NB4 (cell line): ENCODE data around the gene B4GALT5.
"Not testable (repeated sequence)": the region's sequence is repeated elsewhere in the genome, so short reads cannot be mapped to it uniquely, and the experiment has no call there.

Source experiments
- DNase-seq: peaks from one replicate; pipeline ENCODE4 v3.0.0; 2010; ENCODE audit warnings: low read depth
- H3K4me3 ChIP-seq: one replicate; pipeline ENCODE4 v1.5.1; 2011; ENCODE audit warnings: mild to moderate bottlenecking, low read depth, low read length, moderate library complexity
- MAX ChIP-seq: IDR thresholded peaks from 2 replicates; pipeline ENCODE4 v1.6.1; 2011; ENCODE audit warnings: low read depth, low read length
- MYC ChIP-seq: IDR thresholded peaks from 2 replicates; pipeline ENCODE4 v1.6.1; 2011; ENCODE audit warnings: low read depth, low read length
- POLR2A ChIP-seq: IDR thresholded peaks from 2 replicates; pipeline ENCODE4 v1.6.1; 2011; ENCODE audit warnings: mild to moderate bottlenecking; ENCODE audit not compliant: insufficient read length; ENCODE audit errors: extremely low read depth
- TF ChIP-seq, protein P1 (sequence below): IDR thresholded peaks from one replicate; pipeline ENCODE4 v1.5.1; 2012; ENCODE audit warnings: low read depth, low read length

Gene B4GALT5

GRCh38 chr20:49630396-49630951 lies 83.2 kb downstream of the B4GALT5 start:
- DNase-seq = no peak
- TF ChIP-seq POLR2A (no peak), MYC (no peak), MAX (no peak)
- TF ChIP-seq, protein P1, sequence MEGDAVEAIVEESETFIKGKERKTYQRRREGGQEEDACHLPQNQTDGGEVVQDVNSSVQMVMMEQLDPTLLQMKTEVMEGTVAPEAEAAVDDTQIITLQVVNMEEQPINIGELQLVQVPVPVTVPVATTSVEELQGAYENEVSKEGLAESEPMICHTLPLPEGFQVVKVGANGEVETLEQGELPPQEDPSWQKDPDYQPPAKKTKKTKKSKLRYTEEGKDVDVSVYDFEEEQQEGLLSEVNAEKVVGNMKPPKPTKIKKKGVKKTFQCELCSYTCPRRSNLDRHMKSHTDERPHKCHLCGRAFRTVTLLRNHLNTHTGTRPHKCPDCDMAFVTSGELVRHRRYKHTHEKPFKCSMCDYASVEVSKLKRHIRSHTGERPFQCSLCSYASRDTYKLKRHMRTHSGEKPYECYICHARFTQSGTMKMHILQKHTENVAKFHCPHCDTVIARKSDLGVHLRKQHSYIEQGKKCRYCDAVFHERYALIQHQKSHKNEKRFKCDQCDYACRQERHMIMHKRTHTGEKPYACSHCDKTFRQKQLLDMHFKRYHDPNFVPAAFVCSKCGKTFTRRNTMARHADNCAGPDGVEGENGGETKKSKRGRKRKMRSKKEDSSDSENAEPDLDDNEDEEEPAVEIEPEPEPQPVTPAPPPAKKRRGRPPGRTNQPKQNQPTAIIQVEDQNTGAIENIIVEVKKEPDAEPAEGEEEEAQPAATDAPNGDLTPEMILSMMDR = no peak
- no peak overlapping the region for H3K4me3 ChIP-seq

- DNase-seq = no peak
- no peak for TF ChIP-seq POLR2A
- H3K4me3 ChIP-seq = no peak overlapping the region
Observed at GRCh38 chr20:49629606-49630005, 84.1 kb downstream of the B4GALT5 start.

GRCh38 chr20:49628280-49628679 lies 85.4 kb downstream of the B4GALT5 start:
- H3K4me3 ChIP-seq, DNase-seq: not testable (repeated sequence)

GRCh38 chr20:49627329-49627761 lies 86.3 kb downstream of the B4GALT5 start:
- no peak overlapping the region for H3K4me3 ChIP-seq
- no peak for DNase-seq
- TF ChIP-seq POLR2A = no peak
- no peak for TF ChIP-seq MAX
- TF ChIP-seq, protein P1 = no peak
- TF ChIP-seq MYC = no peak

GRCh38 chr20:49624988-49625387 lies 88.7 kb downstream of the B4GALT5 start:
- DNase-seq, H3K4me3 ChIP-seq: not testable (repeated sequence)

DNA sequence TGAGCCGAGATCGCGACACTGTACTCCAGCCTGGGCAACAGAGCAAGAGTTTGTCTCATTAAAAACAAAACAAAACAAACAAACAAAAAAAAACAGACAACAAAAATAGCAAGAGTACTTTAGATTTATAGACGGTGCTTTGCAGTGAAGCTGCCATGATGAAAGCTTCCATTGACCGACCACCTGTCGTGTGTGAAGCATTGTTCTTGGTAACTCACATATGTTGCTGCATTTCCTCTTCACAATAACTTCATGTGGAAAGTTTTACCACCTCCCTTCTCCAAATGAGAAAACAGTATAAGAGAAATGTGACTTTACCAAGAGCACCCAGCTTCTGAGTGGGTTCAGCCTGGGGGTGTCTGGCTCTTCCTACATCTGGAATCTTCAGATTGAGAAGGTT lies 89.4 kb downstream of the B4GALT5 start:
- TF ChIP-seq POLR2A = no peak
- TF ChIP-seq, protein P1 = no peak
- no peak for TF ChIP-seq MYC
- no peak for TF ChIP-seq MAX
- no peak for DNase-seq
- H3K4me3 ChIP-seq = no peak overlapping the region

- H3K4me3 ChIP-seq = no peak overlapping the region
- TF ChIP-seq POLR2A (no peak), MYC (no peak), MAX (no peak)
- TF ChIP-seq, protein P1 = no peak
- DNase-seq = no peak
Observed at GRCh38 chr20:49622243-49622642, 91.4 kb downstream of the B4GALT5 start.
